SJSA1 (cell line): ENCODE measurements around the gene ATP2B1. TPM values are rescaled to one million over a fixed set of nuclear protein-coding genes. Genes with fewer than 3 reads are reported as not detected.
"Not testable (repeated sequence)": the region's sequence is repeated elsewhere in the genome, so short reads cannot be mapped to it uniquely, and the experiment has no call there.

Experiments used
- DNase-seq, 2 experiments: peaks; one replicate each; pipeline ENCODE4 v3.0.0-alpha.2; 2015 to 2020; ENCODE audit warnings: low spot score in 2 of 2, low read depth in 1 of 2
- H3K27ac ChIP-seq: fragments of 250-450 bp; sonication (Bioruptor Pico); 2 replicates; pipeline ENCODE4 v1.5.1; 2020; ENCODE audit warnings: mild to moderate bottlenecking, moderate library complexity
- H3K27me3 ChIP-seq: fragments of 250-450 bp; sonication (Bioruptor Pico); replicated peaks from 2 replicates; pipeline ENCODE4 v1.5.1; 2020; ENCODE audit warnings: mild to moderate bottlenecking, moderate library complexity
- H3K36me3 ChIP-seq: fragments of 250-450 bp; sonication (Bioruptor Pico); 2 replicates; pipeline ENCODE4 v1.5.1; 2020; ENCODE audit warnings: mild to moderate bottlenecking
- H3K4me1 ChIP-seq: fragments of 250-450 bp; sonication (Bioruptor Pico); replicated peaks from 2 replicates; pipeline ENCODE4 v1.6.1; 2021; ENCODE audit warnings: mild to moderate bottlenecking
- H3K4me3 ChIP-seq: fragments of 250-450 bp; sonication (Bioruptor Pico); 2 replicates; pipeline ENCODE4 v1.5.1; 2020; ENCODE audit warnings: mild to moderate bottlenecking
- H3K9me3 ChIP-seq: fragments of 250-450 bp; sonication (Bioruptor Pico); replicated peaks from 2 replicates; pipeline ENCODE4 v1.5.1; 2020; ENCODE audit warnings: mild to moderate bottlenecking
- total RNA-seq: library from RNA; depleted of rRNA; stranded (reverse); fragments of >200 nt; shearing (Covaris generic); gene quantifications from 2 replicates; pipeline ENCODE4 v1.2.3, GENCODE V29; 2014; rRNA removed

The ATP2B1 gene
- total RNA-seq = 49.8 and 101 TPM in 2 replicates

- H3K4me3 ChIP-seq = peak within 1 kb of the TSS; percentile 99
- peak in 1 of 2 experiments; percentile 84 for DNase-seq
- peak within 1 kb of the TSS; percentile 87 for H3K27ac ChIP-seq
Measured at GRCh38 chr12:89708565-89709156, at the start of gene ATP2B1. TSS of gene ATP2B1 (minus strand) at chr12:89708838. CDS start at chr12:89655886, 52,952 bp downstream.

DNA sequence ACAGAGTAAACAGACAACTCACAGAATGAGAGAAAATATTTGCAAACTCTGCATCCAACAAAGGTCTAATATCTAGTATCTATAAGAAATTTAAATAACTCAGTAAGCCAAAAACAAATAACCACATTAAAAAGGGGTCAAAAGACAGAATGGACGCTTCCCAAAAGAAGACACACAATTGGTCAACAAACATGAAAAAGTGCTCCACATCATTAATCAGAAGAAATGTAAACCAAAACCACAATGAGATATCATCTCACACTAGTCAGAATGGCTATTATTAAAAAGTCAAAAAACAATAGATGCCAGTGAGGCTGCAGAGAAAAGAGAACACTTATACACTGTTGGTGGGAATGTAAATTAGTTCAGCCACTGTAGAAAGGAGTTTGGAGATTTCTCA, 49.3 kb upstream of the ATP2B1 start:
- H3K27ac ChIP-seq = peak overlapping the region; percentile 94
- H3K36me3 ChIP-seq = not testable (repeated sequence)

More at GRCh38 chr12:89708565-89709156, at the start of gene ATP2B1:
- Histone ChIP-seq H3K9me3 (no peaks in the 10 kb centered on the region), H3K4me1 (peaks cover 4% of the 10 kb centered on the region), H3K27me3 (no peaks in the 10 kb centered on the region), H3K36me3 (peaks cover 15% of the 10 kb centered on the region)

GRCh38 chr12:89756585-89757398, 48.2 kb upstream of the ATP2B1 start:
- Histone ChIP-seq H3K27ac (peak overlapping the region; percentile 94), H3K4me3 (no peak overlapping the region), H3K9me3 (no peaks in the 10 kb centered on the region), H3K36me3 (no peaks in the 10 kb centered on the region), H3K27me3 (no peaks in the 10 kb centered on the region), H3K4me1 (peaks cover 32% of the 10 kb centered on the region)
- peak; percentile 52 to 84 for DNase-seq

More for the DNA sequence above, 49.3 kb upstream of the ATP2B1 start:
- not testable (repeated sequence) for H3K4me3 ChIP-seq, H3K9me3 ChIP-seq, H3K27me3 ChIP-seq
- H3K4me1 ChIP-seq = peaks cover 25% of the 10 kb centered on the region
- peak in 1 of 2 experiments; percentile 42 for DNase-seq

DNA sequence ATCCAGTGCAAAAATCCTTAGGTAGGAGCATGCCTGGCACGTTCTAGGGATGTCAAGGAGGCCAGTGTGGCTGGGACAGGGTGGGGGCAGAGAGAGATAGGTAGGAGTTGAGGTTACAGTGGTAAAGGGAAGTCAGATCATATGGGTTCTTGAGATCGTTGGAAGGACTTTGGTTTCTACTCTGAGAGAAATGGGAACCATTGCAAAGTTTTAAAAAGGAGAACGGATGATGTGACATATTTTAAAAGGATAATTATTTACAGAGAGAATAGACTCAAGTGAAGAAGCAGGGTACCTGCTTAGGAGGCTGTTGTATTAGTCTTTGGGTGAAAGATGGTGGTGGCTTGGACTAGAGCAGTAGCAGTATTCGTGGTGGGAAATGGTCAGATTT, 47.6 kb upstream of the ATP2B1 start:
- Histone ChIP-seq H3K27ac (peak overlapping the region; percentile 94), H3K4me1 (peaks cover 38% of the 10 kb centered on the region), H3K9me3 (no peaks in the 10 kb centered on the region), H3K4me3 (no peak overlapping the region), H3K36me3 (no peaks in the 10 kb centered on the region), H3K27me3 (no peaks in the 10 kb centered on the region)
- DNase-seq = no peak

DNA sequence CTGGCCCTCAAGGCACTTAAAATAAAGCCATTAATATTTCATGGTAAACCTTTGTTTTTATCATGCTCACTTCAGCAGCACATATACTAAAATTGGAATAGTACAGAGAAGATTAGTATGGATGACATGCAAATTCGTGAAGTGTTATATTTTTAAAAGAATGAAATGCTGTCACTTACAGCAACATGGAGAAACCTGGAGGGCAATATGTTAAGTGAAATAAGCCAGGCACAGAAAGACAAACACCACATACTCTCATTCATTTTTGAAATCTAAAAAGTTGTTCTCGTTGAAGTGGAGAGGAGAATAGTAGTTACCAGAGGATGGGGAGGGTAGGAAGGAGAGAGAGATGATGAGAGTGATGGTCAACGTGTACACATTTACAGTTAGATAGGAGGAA, 45.4 kb upstream of the ATP2B1 start:
- Histone ChIP-seq H3K27me3 (no peaks in the 10 kb centered on the region), H3K4me3 (no peak overlapping the region), H3K9me3 (no peaks in the 10 kb centered on the region), H3K4me1 (peaks cover 51% of the 10 kb centered on the region), H3K36me3 (no peaks in the 10 kb centered on the region), H3K27ac (no peak overlapping the region)
- DNase-seq = no peak

DNA sequence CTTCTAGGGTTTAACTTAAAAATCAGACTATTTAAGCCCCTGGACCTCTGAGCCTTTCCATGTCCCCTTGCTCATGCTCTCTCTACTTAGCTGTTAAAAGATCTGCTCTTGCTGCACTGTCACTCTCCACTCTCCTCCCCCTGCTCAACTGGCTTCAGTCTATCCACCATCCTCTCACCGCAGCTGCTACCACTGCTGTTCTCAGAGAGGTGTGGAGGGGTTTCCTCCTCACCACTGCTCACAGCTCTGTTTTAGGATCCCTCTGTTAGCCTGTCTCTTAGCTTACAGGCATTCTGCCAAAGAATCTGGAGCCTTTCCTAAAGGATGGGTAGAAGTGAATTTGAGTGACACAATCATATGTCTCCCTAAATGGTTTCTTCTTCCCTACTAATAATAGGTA, 43.7 kb upstream of the ATP2B1 start:
- Histone ChIP-seq H3K27me3 (no peaks in the 10 kb centered on the region), H3K27ac (no peak overlapping the region), H3K4me1 (peaks cover 41% of the 10 kb centered on the region), H3K36me3 (no peaks in the 10 kb centered on the region), H3K4me3 (no peak overlapping the region), H3K9me3 (no peaks in the 10 kb centered on the region)
- DNase-seq = no peak

DNA sequence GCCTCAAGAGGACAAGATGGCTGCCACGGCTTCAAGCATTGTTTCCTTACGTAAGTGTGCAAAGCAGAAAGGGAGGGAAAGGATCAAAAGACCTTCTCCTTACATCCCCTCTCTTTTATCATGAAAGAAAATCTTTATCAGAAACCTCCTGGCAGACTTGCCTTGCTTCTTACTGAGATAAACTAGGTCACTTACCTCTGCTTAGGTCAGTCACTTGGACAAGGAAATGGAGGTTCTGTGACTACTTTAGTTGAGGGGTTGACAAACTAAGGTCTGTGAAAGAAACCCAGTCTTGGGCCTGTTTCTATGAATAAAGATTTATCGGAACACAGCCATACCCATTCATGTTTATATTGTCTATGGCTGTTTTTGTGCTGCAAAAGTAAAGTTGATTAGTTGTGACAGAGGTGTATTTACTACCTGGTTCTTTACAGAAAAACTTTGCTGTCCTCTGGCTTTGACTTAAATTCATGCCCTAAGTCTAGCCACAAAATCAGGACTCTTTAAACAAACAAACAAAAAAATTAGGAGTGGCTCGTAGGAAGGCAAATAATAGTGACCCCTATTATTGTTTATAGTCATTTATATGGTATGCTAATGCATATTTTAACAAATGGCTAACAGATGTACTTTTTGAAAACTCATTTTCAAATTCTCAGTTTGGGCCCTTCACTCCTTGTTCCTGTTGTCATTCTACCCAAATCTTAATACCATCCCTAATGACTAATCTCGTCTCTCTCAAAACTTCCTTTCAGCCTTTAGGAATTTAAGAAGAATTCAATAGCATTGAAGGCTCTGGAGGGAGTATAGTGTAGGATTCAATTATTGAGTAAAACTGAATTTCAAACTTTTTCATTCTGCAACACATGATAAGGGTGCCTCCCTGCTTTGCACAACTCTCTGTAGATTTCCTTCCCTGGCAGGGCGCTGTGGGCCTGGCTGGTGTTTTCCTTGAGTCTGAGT, 42.0 kb upstream of the ATP2B1 start:
- peak in 1 of 2 experiments; percentile 80 for DNase-seq
- no peaks in the 10 kb centered on the region for H3K27me3 ChIP-seq
- no peak overlapping the region for H3K4me3 ChIP-seq
- H3K27ac ChIP-seq = peak overlapping the region; percentile 53
- H3K36me3 ChIP-seq = no peaks in the 10 kb centered on the region
- peaks cover 26% of the 10 kb centered on the region for H3K4me1 ChIP-seq
- no peaks in the 10 kb centered on the region for H3K9me3 ChIP-seq

DNA sequence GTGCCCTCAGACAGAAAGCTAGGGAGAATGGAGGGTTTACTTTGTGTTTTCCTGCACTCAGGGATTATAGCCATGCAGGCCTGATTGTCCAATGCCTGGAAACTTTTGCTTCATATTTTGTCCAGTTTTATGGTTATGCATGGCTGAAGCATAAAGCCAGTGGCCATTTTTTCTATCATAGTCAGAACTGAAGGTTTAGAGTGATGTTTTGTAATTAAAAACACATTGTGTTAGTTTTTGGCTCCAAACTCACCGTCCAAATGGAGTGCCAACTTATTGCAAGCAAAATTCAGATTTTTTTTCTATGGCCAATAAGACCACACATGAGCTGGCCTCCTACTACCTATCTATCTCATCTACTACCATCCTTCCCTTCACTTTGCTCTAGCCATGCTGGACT, 40.2 kb upstream of the ATP2B1 start:
- no peak for DNase-seq
- Histone ChIP-seq H3K27ac (no peak overlapping the region), H3K4me3 (no peak overlapping the region), H3K9me3 (no peaks in the 10 kb centered on the region), H3K4me1 (peaks cover 26% of the 10 kb centered on the region), H3K36me3 (no peaks in the 10 kb centered on the region), H3K27me3 (no peaks in the 10 kb centered on the region)

DNA sequence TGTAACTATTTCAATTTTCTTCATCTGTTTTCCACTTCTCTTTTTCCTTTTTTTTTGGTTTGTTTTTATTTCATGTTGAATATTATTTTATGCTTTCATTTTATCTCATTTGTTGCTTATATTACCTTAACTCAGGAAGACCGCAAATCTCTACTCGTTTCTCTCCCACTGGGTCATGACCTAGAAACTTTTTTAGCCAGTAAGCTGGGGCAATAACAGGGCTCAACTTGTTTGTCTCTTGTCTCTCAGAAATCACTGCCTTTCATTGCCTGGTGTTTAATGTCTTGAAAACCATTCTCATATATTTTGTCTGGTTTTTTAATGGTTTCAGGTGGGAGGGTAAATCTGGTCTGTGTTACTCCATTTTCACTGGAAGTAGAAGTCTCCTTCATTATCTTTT, 36.6 kb upstream of the ATP2B1 start:
- DNase-seq = no peak
- Histone ChIP-seq H3K9me3 (no peaks in the 10 kb centered on the region), H3K27me3 (no peaks in the 10 kb centered on the region), H3K4me1 (peaks cover 4% of the 10 kb centered on the region), H3K27ac (no peak overlapping the region), H3K36me3 (no peaks in the 10 kb centered on the region), H3K4me3 (no peak overlapping the region)

- H3K27me3 ChIP-seq = no peaks in the 10 kb centered on the region
- no peaks in the 10 kb centered on the region for H3K36me3 ChIP-seq
- no peak overlapping the region for H3K27ac ChIP-seq
- no peak for DNase-seq
- H3K4me1 ChIP-seq = no peaks in the 10 kb centered on the region
- H3K4me3 ChIP-seq = no peak overlapping the region
- 0 out of 2 replicates have a peak, but pooled peaks cover 2% of the 10 kb centered on the region for H3K9me3 ChIP-seq
Measured at GRCh38 chr12:89742337-89743022, 33.8 kb upstream of the ATP2B1 start.

DNA sequence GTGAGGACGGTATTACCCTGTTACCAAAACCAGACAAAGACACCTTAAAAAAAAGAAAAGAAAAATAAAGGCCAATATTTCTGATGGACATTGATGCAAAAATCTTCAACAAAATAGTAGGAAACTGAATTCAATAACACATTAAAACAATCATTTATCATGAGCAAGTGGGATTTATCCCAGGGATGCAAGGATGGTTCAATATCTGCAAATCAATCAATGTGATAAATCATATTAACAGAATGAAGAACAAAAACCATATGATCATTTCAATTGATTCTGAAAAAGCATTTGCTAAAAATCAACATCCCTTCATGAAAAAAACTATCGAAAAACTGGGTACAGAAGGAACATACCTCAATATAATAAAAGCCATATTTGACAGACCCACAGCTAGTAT, 32.3 kb upstream of the ATP2B1 start:
- H3K27ac ChIP-seq = no peak overlapping the region
- H3K36me3 ChIP-seq = no peaks in the 10 kb centered on the region
- no peaks in the 10 kb centered on the region for H3K4me1 ChIP-seq
- H3K4me3 ChIP-seq = no peak overlapping the region
- no peaks in the 10 kb centered on the region for H3K27me3 ChIP-seq
- DNase-seq = no peak
- H3K9me3 ChIP-seq = 0 out of 2 replicates have a peak, but pooled peaks cover 2% of the 10 kb centered on the region

DNA sequence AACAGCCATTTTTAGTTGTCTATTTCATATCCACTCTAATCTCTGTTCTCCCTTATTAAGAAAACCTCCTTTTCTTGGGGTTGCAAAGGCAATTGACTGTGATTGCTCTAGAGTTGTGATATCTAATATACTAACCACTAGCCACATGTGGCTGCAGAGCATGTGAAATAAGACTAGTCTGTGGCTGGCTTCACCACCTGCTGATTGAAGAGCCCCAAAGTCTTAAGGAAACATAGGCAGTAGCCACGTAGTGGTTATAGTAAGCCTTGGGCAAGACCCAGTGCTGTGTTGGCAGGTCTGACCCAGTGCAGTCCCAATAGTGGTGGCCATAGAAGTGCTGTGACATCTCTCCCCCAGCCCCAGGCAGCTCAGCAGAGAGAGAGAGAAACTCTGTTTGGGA, 28.4 kb upstream of the ATP2B1 start:
- Histone ChIP-seq H3K27ac (no peak overlapping the region), H3K36me3 (no peaks in the 10 kb centered on the region), H3K4me1 (peaks cover 25% of the 10 kb centered on the region), H3K9me3 (peaks cover 9% of the 10 kb centered on the region), H3K27me3 (no peaks in the 10 kb centered on the region), H3K4me3 (no peak overlapping the region)
- no peak for DNase-seq

GRCh38 chr12:89733579-89734201, 25.1 kb upstream of the ATP2B1 start:
- Histone ChIP-seq H3K4me1 (peaks cover 34% of the 10 kb centered on the region), H3K27me3 (no peaks in the 10 kb centered on the region), H3K36me3 (no peaks in the 10 kb centered on the region), H3K27ac (peak overlapping the region; percentile 58), H3K4me3 (no peak overlapping the region), H3K9me3 (peaks cover 7% of the 10 kb centered on the region)
- peak in 1 of 2 experiments; percentile 80 for DNase-seq
